A673 (cell line): ENCODE measurements around the gene FGD6. TPM values are rescaled to one million over a fixed set of nuclear protein-coding genes. Genes with fewer than 3 reads are reported as not detected.

ENCODE experiments used
- BruUV-seq: library from RNA; stranded (reverse); fragments of 400-500 nt; replicated peaks from 2 replicates; lab custom pipeline; 2021; lab: Mats Ljungman, UMichigan
- CTCF ChIA-PET: fragments of 300-600 bp; sonication (Branson Sonifier 250); formaldehyde crosslinking; loops from one replicate; lab custom pipeline; 2022; ENCODE audit warnings: antibody characterized with exemption; lab: Charles Lee
- POLR2A ChIA-PET: fragments of 300-600 bp; sonication (Branson Sonifier 250); formaldehyde crosslinking; loops from one replicate; lab custom pipeline; 2022; ENCODE audit warnings: antibody characterized with exemption; ENCODE audit not compliant: low non-redundant PET; lab: Charles Lee
- DNase-seq: peaks from one replicate; pipeline ENCODE4 v3.0.0-alpha.2; 2015; ENCODE audit warnings: low spot score
- H3K27ac ChIP-seq: fragments of 200-600 bp; sonication (generic); 2 replicates; pipeline ENCODE4 v1.5.1; 2016; ENCODE audit warnings: mixed run types, low read depth, mild to moderate bottlenecking, mixed read lengths, antibody characterized with exemption, low read length; ENCODE audit not compliant: poor library complexity, severe bottlenecking
- H3K27me3 ChIP-seq: fragments of 200-600 bp; sonication (generic); replicated peaks from 2 replicates; pipeline ENCODE4 v1.6.1; 2017; ENCODE audit warnings: mixed run types, low read depth, mild to moderate bottlenecking, mixed read lengths, antibody characterized with exemption, low read length; ENCODE audit not compliant: insufficient read depth, poor library complexity
- H3K36me3 ChIP-seq: fragments of 200-600 bp; sonication (generic); 2 replicates; pipeline ENCODE4 v1.6.1; 2016; ENCODE audit warnings: mixed run types, mild to moderate bottlenecking, mixed read lengths, antibody characterized with exemption, low read length; ENCODE audit not compliant: insufficient read depth, poor library complexity, severe bottlenecking
- H3K4me1 ChIP-seq: fragments of 200-600 bp; sonication (generic); 2 replicates; pipeline ENCODE4 v1.6.1; 2017; ENCODE audit warnings: mixed run types, mild to moderate bottlenecking, mixed read lengths, antibody characterized with exemption, low read length; ENCODE audit not compliant: insufficient read depth, poor library complexity, severe bottlenecking
- H3K4me3 ChIP-seq: fragments of 200-600 bp; sonication (generic); 2 replicates; pipeline ENCODE4 v1.5.1; 2016; ENCODE audit warnings: low read depth, mixed run types, mild to moderate bottlenecking, mixed read lengths, low read length; ENCODE audit not compliant: poor library complexity, severe bottlenecking
- H3K9me3 ChIP-seq: fragments of 200-600 bp; sonication (generic); 2 replicates; pipeline ENCODE4 v1.6.1; 2016; ENCODE audit warnings: mixed run types, low read depth, mild to moderate bottlenecking, mixed read lengths, antibody characterized with exemption, low read length; ENCODE audit not compliant: poor library complexity, severe bottlenecking
- CTCF ChIP-seq: fragments of 300-800, 200-600 bp; sonication (generic); conservative IDR thresholded peaks from 2 replicates; pipeline ENCODE4 v1.5.1; 2017; ENCODE audit warnings: low read depth, mild to moderate bottlenecking, antibody characterized with exemption, low read length, moderate library complexity, mixed read lengths
- EZH2 ChIP-seq: fragments of 200-600 bp; sonication (generic); IDR thresholded peaks from 2 replicates; pipeline ENCODE4 v1.6.1; 2017; ENCODE audit warnings: borderline replicate concordance, low read depth, mild to moderate bottlenecking, mixed read lengths, antibody characterized with exemption, low read length; ENCODE audit not compliant: poor library complexity, severe bottlenecking
- intact Hi-C: fragments of 100-400 bp; cut with micrococcal nuclease; formaldehyde crosslinking; loops from one replicate; pipeline ENCODE4 v1.10.0; 2022; ENCODE audit not compliant: unreplicated experiment
- total RNA-seq: library from RNA; stranded (reverse); gene quantifications from 2 replicates; pipeline ENCODE4 v1.2.3, GENCODE V29; 2021

Gene FGD6
- total RNA-seq, 1 experiment from 2014 or later = 11.7 TPM

DNA sequence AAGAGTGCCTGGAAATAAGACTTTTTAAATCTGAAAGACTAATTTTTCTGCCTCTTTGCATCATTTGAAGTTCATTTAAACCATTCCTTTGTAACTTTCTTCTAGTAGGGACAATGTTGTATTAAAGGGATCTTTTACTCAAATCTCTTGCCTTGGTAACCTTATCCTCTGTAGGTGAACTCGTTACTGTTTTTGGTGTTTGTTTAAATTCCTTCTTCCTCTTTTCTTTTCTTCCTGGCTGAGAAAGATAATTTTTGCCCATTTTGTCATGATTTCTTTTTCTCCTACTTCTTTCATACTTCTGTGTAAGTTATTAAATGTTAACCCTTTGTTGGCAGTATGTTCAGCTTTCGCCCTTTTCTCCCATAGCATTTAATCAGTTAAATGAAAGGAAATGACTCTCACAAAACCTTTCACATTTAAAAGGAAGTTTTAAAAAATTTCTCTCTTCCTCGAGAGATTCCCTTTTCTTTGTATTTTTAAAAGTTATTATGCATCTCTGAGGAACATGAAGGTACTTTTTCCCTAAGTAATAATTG, 10.6 kb upstream of the FGD6 start:
- Histone ChIP-seq H3K36me3 (peaks cover 10% of the 10 kb centered on the region), H3K27ac (no peak overlapping the region), H3K4me3 (no peak overlapping the region), H3K9me3 (no peaks in the 10 kb centered on the region), H3K27me3 (no peaks in the 10 kb centered on the region), H3K4me1 (peaks cover 52% of the 10 kb centered on the region)
- ChIA-PET CTCF (no interaction called here), POLR2A (no interaction called here)
- TF ChIP-seq CTCF (no peak), EZH2 (no peak)
- BruUV-seq = no TSS peak
- no peak for DNase-seq
- intact Hi-C loops = no loop called here

- BruUV-seq = no TSS peak
- no peak overlapping the region for H3K4me3 ChIP-seq
- DNase-seq = no peak
- POLR2A ChIA-PET = interaction anchor here (0.6 kb wide), 1 partner anchor 251 kb away, joined by 9 read pairs; no protein-coding TSS in a partner anchor
- peaks cover 39% of the 10 kb centered on the region for H3K4me1 ChIP-seq
- no peak overlapping the region for H3K27ac ChIP-seq
- H3K36me3 ChIP-seq = peaks cover 10% of the 10 kb centered on the region
- no peak for TF ChIP-seq CTCF
- TF ChIP-seq EZH2 = no peak
- no peaks in the 10 kb centered on the region for H3K27me3 ChIP-seq
- H3K9me3 ChIP-seq = no peaks in the 10 kb centered on the region
- CTCF ChIA-PET = interaction anchor here (0.7 kb wide), 1 partner anchor 100 kb away, joined by 8 read pairs; no protein-coding TSS in a partner anchor
- intact Hi-C loops = no loop called here
Observed at GRCh38 chr12:95225645-95226212, 8.5 kb upstream of the FGD6 start.

DNA sequence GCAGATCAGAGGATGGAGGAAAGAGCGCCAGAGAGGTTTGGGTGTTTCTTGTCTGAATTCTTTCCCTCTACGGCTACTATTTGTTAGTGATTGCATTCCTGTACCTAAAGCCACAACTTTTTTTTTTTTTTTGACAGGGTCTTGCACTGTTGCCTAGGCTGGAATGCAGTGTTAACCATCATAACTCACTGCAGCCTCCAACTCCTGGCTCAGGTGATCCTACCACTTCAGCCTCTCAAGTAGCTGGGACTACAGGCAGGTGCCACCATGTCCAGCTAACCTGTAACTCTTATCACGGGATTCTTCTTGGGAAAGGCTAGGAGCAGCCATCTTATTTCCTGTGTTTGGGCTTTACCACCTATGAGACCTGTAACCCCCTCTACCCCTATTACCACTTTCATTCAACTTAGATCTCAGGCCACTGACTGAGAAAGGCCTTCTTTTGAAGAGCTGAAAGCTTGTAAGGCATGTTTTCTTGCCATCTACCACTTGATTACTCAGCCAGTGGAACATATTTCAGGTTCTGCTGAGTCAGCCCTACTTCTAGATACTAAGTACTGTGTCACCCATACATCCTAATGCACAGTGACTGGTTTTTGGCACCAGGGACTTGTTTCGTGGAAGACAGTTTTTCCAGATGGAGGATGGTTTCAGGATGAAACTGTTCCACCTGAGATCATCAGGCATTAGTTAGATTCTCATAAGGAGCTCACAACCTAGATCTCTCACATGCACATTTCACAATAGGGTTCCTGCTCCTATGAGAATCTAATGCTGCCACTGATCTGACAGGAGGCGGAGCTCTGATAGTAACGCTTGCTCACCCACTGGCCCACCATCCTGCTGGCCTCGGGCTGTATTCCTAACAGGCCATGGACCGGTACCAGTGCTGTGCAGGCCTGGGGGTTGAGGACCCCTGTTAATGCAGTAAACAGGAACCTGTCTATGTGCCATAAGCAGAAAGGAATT, 7.2 kb upstream of the FGD6 start:
- CTCF ChIA-PET = no interaction called here
- no TSS peak for BruUV-seq

More for the DNA sequence above, 7.2 kb upstream of the FGD6 start:
- peaks cover 10% of the 10 kb centered on the region for H3K36me3 ChIP-seq
- no peak overlapping the region for H3K4me3 ChIP-seq
- no peak for TF ChIP-seq CTCF
- TF ChIP-seq EZH2 = no peak
- intact Hi-C loops = no loop called here
- H3K4me1 ChIP-seq = peaks cover 29% of the 10 kb centered on the region
- H3K9me3 ChIP-seq = no peaks in the 10 kb centered on the region
- peak overlapping the region; percentile 2 for H3K27ac ChIP-seq
- no peaks in the 10 kb centered on the region for H3K27me3 ChIP-seq
- DNase-seq = no peak
- POLR2A ChIA-PET = no interaction called here
